PC-9 (cell line): ENCODE data around the gene XRCC5. TPM values are rescaled to one million over a fixed set of nuclear protein-coding genes. Genes with fewer than 3 reads are reported as not detected.

Source experiments
- BruUV-seq: library from RNA; stranded (reverse); fragments of 400-500 nt; replicated peaks from 2 replicates; lab custom pipeline; 2021; lab: Mats Ljungman, UMichigan
- CTCF ChIA-PET: fragments of 300-600 bp; sonication (Branson Sonifier 250); formaldehyde crosslinking; loops from one replicate; lab custom pipeline; 2022; ENCODE audit warnings: antibody characterized with exemption; lab: Charles Lee
- POLR2A ChIA-PET: fragments of 300-600 bp; sonication (Branson Sonifier 250); formaldehyde crosslinking; loops from one replicate; lab custom pipeline; 2022; ENCODE audit warnings: antibody characterized with exemption; ENCODE audit not compliant: unreplicated experiment; lab: Charles Lee
- DNase-seq, 2 experiments: peaks; one replicate each; pipeline versions ENCODE4 v3.0.0 to v3.0.0-alpha.2; 2015 to 2022; ENCODE audit warnings: mixed read lengths in 1 of 2
- H2AFZ ChIP-seq: fragments of 200-600 bp; sonication (generic); 2 replicates; pipeline ENCODE4 v1.8.1; 2017; ENCODE audit warnings: antibody characterized with exemption
- H3F3A ChIP-seq: fragments of 200-600 bp; sonication (generic); 2 replicates; pipeline ENCODE4 v1.8.1; 2017; ENCODE audit warnings: antibody characterized with exemption, mild to moderate bottlenecking, low read depth; ENCODE audit not compliant: insufficient read depth
- H3K27ac ChIP-seq: fragments of 200-600 bp; sonication (generic); 2 replicates; pipeline ENCODE4 v1.6.1; 2016; ENCODE audit warnings: mixed run types
- H3K27me3 ChIP-seq: fragments of 200-600 bp; sonication (generic); 2 replicates; pipeline ENCODE4 v1.6.1; 2016; ENCODE audit warnings: low read depth, mixed run types; ENCODE audit not compliant: insufficient read depth
- H3K36me3 ChIP-seq: fragments of 200-600 bp; sonication (generic); 2 replicates; pipeline ENCODE4 v1.6.1; 2016; ENCODE audit warnings: low read depth, mixed run types
- H3K4me1 ChIP-seq: fragments of 200-600 bp; sonication (generic); replicated peaks from 2 replicates; pipeline ENCODE4 v1.6.1; 2016; ENCODE audit warnings: mixed run types; ENCODE audit not compliant: insufficient read depth
- H3K4me2 ChIP-seq: fragments of 200-600 bp; sonication (generic); 2 replicates; pipeline ENCODE4 v1.6.1; 2017; ENCODE audit warnings: mixed run types
- H3K4me3 ChIP-seq: fragments of 200-600 bp; sonication (generic); 2 replicates; pipeline ENCODE4 v1.6.1; 2016; ENCODE audit warnings: mixed run types
- H3K79me2 ChIP-seq: fragments of 200-600 bp; sonication (generic); 2 replicates; pipeline ENCODE4 v1.6.1; 2017; ENCODE audit warnings: low read depth, mixed run types
- H3K9me2 ChIP-seq: fragments of 200-600 bp; sonication (generic); 2 replicates; pipeline ENCODE4 v1.8.1; 2017; ENCODE audit warnings: mild to moderate bottlenecking; ENCODE audit not compliant: insufficient read depth
- H3K9me3 ChIP-seq: fragments of 200-600 bp; sonication (generic); 2 replicates; pipeline ENCODE4 v1.8.1; 2016; ENCODE audit warnings: low read depth; ENCODE audit not compliant: insufficient read depth
- H4K20me1 ChIP-seq: fragments of 200-600 bp; sonication (generic); 2 replicates; pipeline ENCODE4 v1.8.1; 2017; ENCODE audit not compliant: insufficient read depth
- CTCF ChIP-seq: fragments of 200-600 bp; sonication (generic); conservative IDR thresholded peaks from 2 replicates; pipeline ENCODE4 v1.6.1; 2017; ENCODE audit warnings: mixed run types, antibody characterized with exemption, mild to moderate bottlenecking, moderate library complexity
- EZH2 ChIP-seq: fragments of 200-600 bp; sonication (generic); IDR thresholded peaks from 2 replicates; pipeline ENCODE4 v1.8.0; 2017; ENCODE audit warnings: antibody characterized with exemption, low read depth
- intact Hi-C: fragments of 100-400 bp; cut with micrococcal nuclease; formaldehyde crosslinking; loops from one replicate; pipeline ENCODE4 v1.10.0; 2022; ENCODE audit not compliant: unreplicated experiment
- total RNA-seq: library from RNA; stranded (reverse); gene quantifications from 2 replicates; pipeline ENCODE4 v1.2.3, GENCODE V29; 2021

XRCC5 gene
- total RNA-seq, 1 experiment from 2014 or later: 275 TPM

- TF ChIP-seq EZH2: no peak
- no peak for TF ChIP-seq CTCF
- DNase-seq: no peak
- Histone ChIP-seq H2AFZ (no peak overlapping the region), H3K27ac (no peak overlapping the region), H4K20me1 (peaks cover 11% of the 10 kb centered on the region; the same call in 1 of the 2 replicates), H3K27me3 (no peaks in the 10 kb centered on the region), H3K4me3 (no peak overlapping the region), H3K4me1 (no peaks in the 10 kb centered on the region), H3K36me3 (peaks cover 62% of the 10 kb centered on the region), H3K79me2 (no peaks in the 10 kb centered on the region), H3K9me3 (no peaks in the 10 kb centered on the region), H3K9me2 (no peaks in the 10 kb centered on the region), H3K4me2 (no peak overlapping the region), H3F3A (peaks cover 11% of the 10 kb centered on the region; the same call in 1 of the 2 replicates)
- CTCF ChIA-PET: no interaction called here
- no TSS peak for BruUV-seq
- intact Hi-C loops: loop anchor here (5.0 kb wide), 1 partner anchor 40 kb away; no protein-coding TSS in a partner anchor
- POLR2A ChIA-PET: interaction anchor here (0.6 kb wide), 1 partner anchor 29 kb away, joined by 7 read pairs; no protein-coding TSS in a partner anchor
Measured at GRCh38 chr2:216156822-216157221, 47.7 kb downstream of the XRCC5 start.

- H2AFZ ChIP-seq: no peak overlapping the region
- H3K27me3 ChIP-seq: no peaks in the 10 kb centered on the region
- no peaks in the 10 kb centered on the region for H3K79me2 ChIP-seq
- H3K9me3 ChIP-seq: no peaks in the 10 kb centered on the region
- no peaks in the 10 kb centered on the region for H3K4me1 ChIP-seq
- H3K4me2 ChIP-seq: no peak overlapping the region
- H3F3A ChIP-seq: peaks cover 17% of the 10 kb centered on the region; the same call in 1 of the 2 replicates
- peaks cover 11% of the 10 kb centered on the region; the same call in 1 of the 2 replicates for H4K20me1 ChIP-seq
- H3K27ac ChIP-seq: no peak overlapping the region
- POLR2A ChIA-PET: interaction anchor here (0.7 kb wide), 1 partner anchor 422 kb away, joined by 10 read pairs; no protein-coding TSS in a partner anchor
- H3K36me3 ChIP-seq: peaks cover 66% of the 10 kb centered on the region
- BruUV-seq: no TSS peak
- no peaks in the 10 kb centered on the region for H3K9me2 ChIP-seq
- TF ChIP-seq CTCF (no peak), EZH2 (no peak)
- no peak for DNase-seq
- no peak overlapping the region for H3K4me3 ChIP-seq
- CTCF ChIA-PET: no interaction called here
- intact Hi-C loops: loop anchor here (5.0 kb wide), 1 partner anchor 42 kb away; no protein-coding TSS in a partner anchor
Measured at GRCh38 chr2:216159144-216159543, 50.0 kb downstream of the XRCC5 start.

GRCh38 chr2:216159646-216160045, 50.5 kb downstream of the XRCC5 start:
- no peaks in the 10 kb centered on the region for H3K79me2 ChIP-seq
- ChIA-PET POLR2A (interaction anchor here (0.7 kb wide), 1 partner anchor 422 kb away, joined by 10 read pairs; no protein-coding TSS in a partner anchor), CTCF (no interaction called here)
- intact Hi-C loops: loop anchor here (5.0 kb wide), 1 partner anchor 42 kb away; no protein-coding TSS in a partner anchor
- no TSS peak for BruUV-seq
- no peaks in the 10 kb centered on the region for H3K9me2 ChIP-seq
- H3K27ac ChIP-seq: no peak overlapping the region
- H3K9me3 ChIP-seq: no peaks in the 10 kb centered on the region
- no peaks in the 10 kb centered on the region for H3K27me3 ChIP-seq
- peaks cover 11% of the 10 kb centered on the region; the same call in 1 of the 2 replicates for H4K20me1 ChIP-seq
- no peak overlapping the region for H3K4me3 ChIP-seq
- DNase-seq: no peak
- peaks cover 17% of the 10 kb centered on the region; the same call in 1 of the 2 replicates for H3F3A ChIP-seq
- H3K4me1 ChIP-seq: no peaks in the 10 kb centered on the region
- no peak overlapping the region for H2AFZ ChIP-seq
- peaks cover 61% of the 10 kb centered on the region for H3K36me3 ChIP-seq
- TF ChIP-seq CTCF (no peak), EZH2 (no peak)
- H3K4me2 ChIP-seq: no peak overlapping the region
